HuH-7.5 (cell line): Measurements from ENCODE around the gene MLN.

Source experiments
- DNase-seq: peaks from one replicate; pipeline ENCODE4 v3.0.0; 2011; ENCODE audit warnings: low spot score

MLN gene

DNA sequence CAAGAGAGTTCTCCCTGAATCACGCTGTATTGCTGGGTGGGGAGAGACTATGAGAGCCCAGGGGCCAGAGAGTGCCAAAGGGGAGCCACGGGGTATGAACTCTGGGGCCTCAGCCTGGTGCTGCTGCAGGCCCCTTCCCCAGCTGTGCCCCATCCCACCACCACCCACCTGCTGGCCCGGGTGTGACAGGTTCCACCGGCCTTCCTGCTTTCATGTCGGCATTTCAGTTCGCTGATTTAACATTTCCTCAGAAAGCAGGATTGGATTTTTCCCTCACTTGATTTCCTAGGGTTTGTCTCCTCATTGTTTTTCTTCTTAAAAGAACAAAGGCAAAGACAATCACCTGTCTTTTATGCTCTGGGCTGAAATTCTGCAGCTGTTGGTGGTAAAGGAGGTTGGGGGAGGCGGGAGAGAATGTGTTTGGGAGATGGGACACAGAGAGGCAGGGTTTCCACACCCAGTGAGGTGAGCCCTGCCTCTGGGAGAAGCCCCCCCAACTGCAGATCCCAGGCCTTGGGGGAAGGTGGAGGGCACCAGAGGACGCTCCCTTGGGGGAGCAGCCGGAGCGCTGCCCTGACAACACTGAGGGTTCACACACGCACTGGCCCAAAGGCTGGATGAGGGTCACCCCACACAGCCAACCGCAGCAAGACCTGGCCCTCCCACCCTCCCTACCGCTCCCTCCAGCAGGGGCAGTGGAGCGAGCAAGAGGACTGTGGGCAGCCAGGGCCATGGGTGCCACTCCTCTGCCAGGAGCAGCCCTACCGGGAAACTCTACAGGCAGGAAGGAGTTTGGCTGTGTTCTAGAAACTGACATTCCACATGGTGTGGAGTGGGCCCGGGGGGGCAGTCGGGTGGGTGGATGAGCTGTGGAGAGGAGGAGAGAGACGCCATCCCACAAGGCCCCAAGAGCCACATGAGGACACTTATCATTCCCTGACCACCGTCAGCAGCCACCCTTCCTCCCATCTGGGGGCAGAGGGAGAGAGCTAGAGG is 10.5 kb upstream of the MLN start:
- DNase-seq: no peak

- no peak for DNase-seq
Observed at GRCh38 chr6:33813246-33813904, 9.6 kb upstream of the MLN start.

DNA sequence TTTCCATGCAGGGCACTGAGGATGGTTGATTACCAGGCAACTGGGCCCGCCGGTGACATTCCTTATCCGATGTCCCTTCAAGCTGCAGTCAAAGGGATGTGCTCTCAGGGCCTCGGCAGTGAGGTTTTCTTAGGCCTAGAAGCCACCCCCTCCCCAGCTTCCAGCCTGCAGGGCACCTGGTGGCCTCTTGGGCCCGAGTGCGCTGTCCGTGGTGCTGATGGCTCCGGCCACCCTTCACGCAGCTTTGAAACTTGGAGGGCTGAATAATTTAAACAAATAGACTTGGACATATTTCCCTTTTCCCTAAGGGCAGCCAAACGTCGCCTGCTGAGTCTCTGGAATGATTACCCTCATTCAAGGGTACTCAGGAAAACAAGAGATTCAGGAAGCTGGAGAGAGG is 8.9 kb upstream of the MLN start:
- DNase-seq: peak; percentile 61

- no peak for DNase-seq
Observed at GRCh38 chr6:33809594-33809993, 5.8 kb upstream of the MLN start.

- DNase-seq: no peak
Observed at GRCh38 chr6:33808641-33809180, 4.9 kb upstream of the MLN start.

- DNase-seq: no peak
Observed at GRCh38 chr6:33807606-33808005, 3.8 kb upstream of the MLN start.

GRCh38 chr6:33806841-33807240 is 3.0 kb upstream of the MLN start:
- DNase-seq: no peak

DNA sequence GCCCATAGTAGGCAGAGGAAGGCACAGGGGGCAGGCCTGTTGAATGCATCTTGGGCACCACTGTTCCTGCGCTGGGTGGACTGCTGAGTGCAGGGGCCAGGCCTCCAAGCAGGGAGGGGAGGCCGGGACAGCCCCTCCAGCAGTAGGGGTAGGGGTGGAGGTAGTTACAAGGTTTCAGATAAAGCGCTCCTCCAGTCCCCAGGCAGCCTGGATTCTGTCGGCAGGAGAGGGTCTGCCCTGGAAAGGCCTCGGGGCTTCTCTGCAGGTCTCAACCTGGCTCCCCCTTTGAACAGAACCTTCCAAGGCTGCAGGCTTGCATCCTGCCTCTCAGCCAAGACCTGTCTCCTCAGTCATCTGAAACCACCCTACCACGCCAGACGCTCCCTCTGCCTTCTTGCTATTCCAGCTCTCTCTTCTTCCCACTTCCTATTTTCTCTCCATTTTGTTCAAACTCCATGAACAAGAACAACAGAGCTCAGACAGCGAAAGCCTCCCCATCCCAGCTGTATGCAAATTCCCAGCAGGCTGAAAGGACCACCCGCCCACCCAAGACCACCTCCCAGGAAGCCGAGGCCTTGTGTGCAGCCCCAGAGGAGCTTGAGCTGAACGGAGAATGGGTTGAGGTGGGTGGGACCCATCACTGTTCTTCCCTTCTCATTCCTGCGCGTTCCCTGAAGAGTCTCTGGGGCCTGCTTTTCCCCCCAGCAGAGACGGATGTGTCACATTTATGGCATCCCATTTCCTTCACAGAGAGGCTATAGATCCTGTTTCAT is 1.4 kb downstream of the MLN start:
- DNase-seq: no peak

DNA sequence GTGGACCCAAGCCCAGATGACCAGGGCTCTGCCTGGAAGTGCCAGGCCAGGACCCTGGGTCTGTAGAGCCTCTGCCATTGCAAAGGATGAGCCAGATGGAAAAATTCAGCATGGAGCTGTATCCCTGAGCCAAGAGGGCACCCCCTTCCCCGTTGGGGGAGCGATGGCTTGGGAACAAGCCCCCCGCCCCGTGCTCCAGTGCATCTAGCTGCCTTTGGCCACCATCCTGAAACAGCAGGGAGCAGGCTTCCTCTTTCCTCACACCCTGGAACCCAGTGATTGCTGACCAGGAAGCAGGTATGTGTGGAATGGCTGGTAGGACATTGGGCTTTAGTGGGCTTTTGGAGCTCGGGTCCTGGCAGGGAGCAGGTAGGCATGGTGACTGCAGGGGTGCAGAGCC is 2.2 kb downstream of the MLN start:
- DNase-seq: no peak

DNA sequence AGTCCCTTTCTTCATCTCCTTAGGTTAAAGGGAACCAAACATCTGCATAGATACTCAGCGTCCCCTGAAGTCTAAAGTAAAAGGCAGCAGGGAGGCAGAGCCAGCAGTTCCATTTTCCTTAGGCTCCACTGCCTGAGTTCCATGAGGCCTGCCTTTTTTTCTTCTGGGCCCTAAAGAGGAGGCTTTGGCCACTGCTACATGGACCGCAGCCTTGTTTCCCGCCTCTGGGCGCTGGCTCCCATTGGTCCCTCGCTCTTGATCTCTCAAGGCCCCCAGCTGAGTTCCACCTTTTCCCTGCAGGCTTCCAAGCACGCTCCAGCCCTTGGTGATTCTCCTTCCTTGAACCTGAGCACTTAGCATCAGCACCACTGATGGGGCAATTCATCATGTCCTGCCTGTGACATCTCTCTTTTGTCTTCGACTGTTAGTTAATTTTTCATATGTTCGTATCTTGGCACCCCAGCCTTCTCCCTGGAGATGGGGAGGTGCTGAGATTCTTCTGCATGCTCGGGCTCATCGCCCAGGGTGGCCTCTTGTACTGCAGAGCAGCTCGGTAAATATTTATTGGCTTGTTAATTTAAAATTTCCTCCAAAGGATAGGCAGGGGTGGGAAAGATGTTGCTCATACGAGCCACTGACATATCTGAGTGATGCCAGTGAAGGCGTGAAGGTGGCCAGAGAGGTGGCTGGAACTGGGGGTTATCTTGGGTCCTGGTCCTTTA is 3.4 kb downstream of the MLN start:
- DNase-seq: no peak

GRCh38 chr6:33799454-33800113 is 4.2 kb downstream of the MLN start:
- DNase-seq: no peak

GRCh38 chr6:33798343-33798848 is 5.4 kb downstream of the MLN start:
- no peak for DNase-seq

DNA sequence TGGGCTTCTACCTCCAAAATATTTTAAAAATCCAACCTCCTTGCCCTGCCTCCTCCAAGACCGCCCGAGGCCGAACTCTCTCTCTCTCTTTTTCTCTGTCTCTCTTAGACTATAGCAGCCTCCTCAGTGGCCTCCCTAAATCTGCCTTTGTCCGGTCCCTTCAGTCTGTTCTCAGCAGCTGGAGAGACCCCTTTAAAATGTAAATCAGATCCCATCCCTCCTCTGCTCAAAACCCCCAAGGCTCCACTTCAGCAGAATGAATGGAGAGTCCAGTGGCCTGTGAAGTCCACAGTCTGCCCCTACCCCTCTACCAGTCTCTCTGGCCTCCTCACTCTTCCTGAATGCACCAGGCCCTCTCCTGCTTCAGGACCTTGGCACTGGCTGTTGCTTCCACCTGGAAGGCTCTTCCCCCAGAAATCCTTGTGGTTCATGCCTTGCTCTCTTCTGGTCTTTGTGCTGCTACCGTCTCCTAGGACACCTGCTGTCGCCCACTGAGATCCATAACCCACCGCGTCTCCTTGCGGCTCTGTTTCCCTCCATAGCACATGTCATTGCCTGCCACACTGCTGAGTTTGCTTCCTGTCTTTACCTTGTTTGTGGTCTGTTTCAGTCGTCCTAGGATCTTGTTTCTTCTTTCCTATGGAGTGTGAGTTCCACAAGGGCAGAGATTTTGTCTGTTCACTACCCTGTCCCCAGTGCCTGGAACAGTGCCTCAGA is 6.0 kb downstream of the MLN start:
- DNase-seq: no peak

GRCh38 chr6:33794910-33795623 is 8.7 kb downstream of the MLN start:
- DNase-seq: peak; percentile 34

- DNase-seq: no peak
Observed at GRCh38 chr6:33792981-33793380, 10.8 kb downstream of the MLN start.

GRCh38 chr6:33791620-33792019 is 12.2 kb downstream of the MLN start:
- DNase-seq: no peak

DNA sequence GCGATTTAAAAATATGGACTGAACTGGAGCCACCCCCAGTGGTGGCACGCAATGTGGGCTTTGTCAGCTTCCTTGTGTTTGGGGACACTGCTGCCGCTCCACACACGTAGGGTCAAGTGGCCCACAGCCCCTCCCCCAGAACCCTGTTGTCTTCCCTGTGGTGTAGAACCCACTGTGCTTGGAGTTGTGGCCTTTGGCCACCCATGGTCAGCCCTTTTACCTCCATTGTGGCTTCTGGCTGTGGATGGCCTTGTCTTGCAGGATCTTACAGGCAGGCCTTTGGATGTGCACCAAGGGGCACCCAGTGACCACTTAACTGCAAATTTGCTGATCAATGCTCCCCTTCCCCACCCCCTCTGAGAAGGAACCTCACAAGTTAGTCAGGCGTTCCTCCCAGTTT is 12.9 kb downstream of the MLN start:
- DNase-seq: no peak

GRCh38 chr6:33790379-33790778 is 13.4 kb downstream of the MLN start:
- no peak for DNase-seq

- DNase-seq: no peak
Observed at GRCh38 chr6:33789550-33789895, 14.3 kb downstream of the MLN start.
